ENCODE measurements around the gene MACROD2. TPM values are rescaled to one million over a fixed set of nuclear protein-coding genes. Genes with fewer than 3 reads are reported as not detected.

MACROD2 gene
- total RNA-seq, 1 experiment from 2014 or later = 1.6 TPM

GRCh38 chr20:15579688-15580087 lies 1584.4 kb downstream of the MACROD2 start:
- WGBS (ENCODE audit: extremely low coverage, insufficient read length, low lambda C conversion rate) = no CpG with 5 or more reads among the region's 2 CpGs
- H3K56ac ChIP-seq (ENCODE audit: insufficient read length, low read depth, low read length) = no peak overlapping the region
- Mint-ChIP-seq H3K27ac (no peak overlapping the region), H3K4me1 (peaks cover 27 to 39% of the 10 kb centered on the region in 2 experiments), H3K9me3 (no peaks in the 10 kb centered on the region), H3K4me3 (no peak overlapping the region), H3K36me3 (ENCODE audit: insufficient read depth in 1 of 3, low read depth in 3 of 3) (no peaks in the 10 kb centered on the region), H3K27me3 (ENCODE audit: low read depth) (no peaks in the 10 kb centered on the region)
- peaks cover 7% of the 10 kb centered on the region for H3K4me1 ChIP-seq (ENCODE audit: insufficient read depth, low read length)
- no peaks in the 10 kb centered on the region for H3K79me1 ChIP-seq (ENCODE audit: insufficient read depth, low read depth, low read length, poor library complexity, severe bottlenecking)
- H3K79me2 ChIP-seq (ENCODE audit: insufficient read depth, low read length) = no peaks in the 10 kb centered on the region
- no peak overlapping the region for H3T11ph ChIP-seq (ENCODE audit: low read length)
- H3K4ac ChIP-seq (ENCODE audit: low read depth, low read length) = no peak overlapping the region
- no peak overlapping the region for H3K18ac ChIP-seq (ENCODE audit: insufficient read length, low read depth, low read length)
- no peak overlapping the region for H3K9ac ChIP-seq (ENCODE audit: extremely low read depth, insufficient read length, low read length)
- TF ChIP-seq CTCF (conservative IDR thresholded peaks at IDR 0.05) = no peak
- no peak overlapping the region for H2BK12ac ChIP-seq (ENCODE audit: insufficient read length, low read depth, low read length)
- H4K20me1 ChIP-seq (ENCODE audit: control insufficient read depth, insufficient read depth, insufficient read length) = no peaks in the 10 kb centered on the region
- H3K23ac ChIP-seq (ENCODE audit: insufficient read length, low read depth, low read length) = no peak overlapping the region
- H2BK5ac ChIP-seq (ENCODE audit: insufficient read length, low read length) = no peak overlapping the region
- no peak overlapping the region for H2AFZ ChIP-seq (ENCODE audit: low read length)
- no peak overlapping the region for H2BK15ac ChIP-seq (ENCODE audit: low read depth, low read length)
- no peak overlapping the region for H2BK20ac ChIP-seq (ENCODE audit: low read depth, low read length, poor library complexity, severe bottlenecking)
- H3K4me2 ChIP-seq (ENCODE audit: insufficient read depth, insufficient read length, low read length) = no peak overlapping the region
- no peaks in the 10 kb centered on the region for H3K27me3 ChIP-seq (ENCODE audit: insufficient read depth, low read length)
- no peak overlapping the region for H2BK120ac ChIP-seq (ENCODE audit: low read depth, low read length, poor library complexity, severe bottlenecking)
- no peak overlapping the region for H3K27ac ChIP-seq (ENCODE audit: insufficient read length, low read depth, low read length)
- no peak overlapping the region for H2AK5ac ChIP-seq (ENCODE audit: insufficient read length, low read length)
- H4K91ac ChIP-seq (ENCODE audit: insufficient read length, low read depth, low read length) = no peak overlapping the region
- no peaks in the 10 kb centered on the region for H3K23me2 ChIP-seq (ENCODE audit: insufficient read length, low read depth, low read length, poor library complexity, severe bottlenecking)
- no peaks in the 10 kb centered on the region for H3K9me3 ChIP-seq (ENCODE audit: control insufficient read depth, low read depth, low read length)
- H3K14ac ChIP-seq (ENCODE audit: insufficient read depth, low read length) = no peak overlapping the region
- no peak for DNase-seq
- H4K5ac ChIP-seq (ENCODE audit: insufficient read length, low read depth, low read length) = no peak overlapping the region
- no peak overlapping the region for H4K8ac ChIP-seq (replicated peaks; ENCODE audit: insufficient read length, low read depth, low read length)

Data from H9 (cell line).